ENCODE results near the gene DBI. TPM values are rescaled to one million over a fixed set of nuclear protein-coding genes. Genes with fewer than 3 reads are reported as not detected.

The DBI gene
- total RNA-seq, 1 donor from 2014 or later, result 251 TPM

DNA sequence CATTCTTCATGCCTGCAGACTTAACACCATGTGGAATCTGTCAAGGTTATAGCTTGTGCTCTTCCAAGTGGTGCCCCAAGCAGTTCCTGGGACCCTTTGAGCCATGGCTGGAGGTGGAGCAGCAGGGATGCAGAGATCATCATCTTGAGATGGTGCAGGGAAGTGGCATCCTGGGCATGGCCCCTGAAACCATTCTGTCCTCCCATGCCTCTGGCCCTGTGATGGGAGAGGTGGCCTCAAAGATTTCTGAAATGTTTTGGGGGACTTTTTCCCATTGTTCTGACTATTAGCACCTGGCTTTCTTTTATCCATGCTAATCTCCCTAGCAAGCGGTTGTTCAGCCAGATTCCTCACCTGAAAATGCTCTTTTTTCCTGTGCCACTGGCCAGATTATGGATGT lies 54.5 kb downstream of the DBI start:
- intact Hi-C loops (cut with DNase I), result no loop called here
- DNase-seq (ENCODE audit: low spot score), result no peak

DNA sequence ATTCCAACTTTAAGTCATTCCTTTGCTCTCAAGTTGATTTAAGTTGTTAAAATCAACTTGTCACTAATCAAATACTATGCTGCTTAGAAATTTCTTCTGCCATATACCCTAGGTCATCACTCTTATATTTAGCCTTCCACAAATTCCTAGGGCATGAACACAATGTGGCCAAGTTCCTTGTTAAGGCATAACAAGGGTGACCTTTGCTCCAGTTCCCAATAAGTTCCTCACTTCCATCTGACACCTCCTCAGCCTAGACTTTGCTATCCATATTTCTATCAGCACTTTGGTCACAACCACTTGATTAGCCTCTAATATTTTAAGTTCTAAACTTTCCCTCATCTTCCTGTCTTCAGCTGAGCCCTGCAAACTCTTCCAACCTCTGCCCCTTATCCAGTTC lies 55.0 kb downstream of the DBI start:
- no peak for DNase-seq (ENCODE audit: low spot score)
- intact Hi-C loops (cut with DNase I), result no loop called here

Other genes starting within 250 kb of the DBI start
- gene C1QL2, start 208.2 kb upstream of the DBI start, total RNA-seq, result not detected
- gene STEAP3, start 143.1 kb upstream of the DBI start, total RNA-seq, result 10.7 TPM
- gene C2orf76, start 143 bp upstream of the DBI start, total RNA-seq, result 11.7 TPM
- 1.5 TPM for gene TMEM37, start 64.9 kb downstream of the DBI start, total RNA-seq
- 0.59 TPM for gene SCTR, start 157.5 kb downstream of the DBI start, total RNA-seq
- gene CFAP221, start 177.5 kb downstream of the DBI start, total RNA-seq, result 1.2 TPM

Data from cardiac septum (tissue), 1 donor.